GM23338 (cell line): ENCODE data around the gene TAS2R14.

Experiments
- CREB1 ChIP-seq: fragments of 250-450 bp; sonication (Bioruptor Pico); IDR thresholded peaks from 2 replicates; pipeline ENCODE4 v1.5.0; 2020; ENCODE audit warnings: low read depth, mild to moderate bottlenecking, moderate library complexity
- CTCF ChIP-seq, 2 experiments: fragments of 200-600 bp in 1 of 2; sonication (generic) in 1 of 2; conservative IDR thresholded peaks; 2 replicates each; pipeline versions ENCODE4 v1.5.1 to v1.6.1; 2016 to 2017; ENCODE audit warnings: antibody characterized with exemption in 2 of 2, low read depth in 2 of 2, mild to moderate bottlenecking in 2 of 2, moderate library complexity in 1 of 2
- NANOG ChIP-seq: IDR thresholded peaks from 2 replicates; pipeline ENCODE4 v1.6.1; 2016; ENCODE audit warnings: antibody characterized with exemption, borderline replicate concordance
- STAT1 ChIP-seq: IDR thresholded peaks from one replicate; pipeline ENCODE4 v1.6.1; 2016; ENCODE audit warnings: antibody characterized with exemption; ENCODE audit not compliant: unreplicated experiment

- no peak for TF ChIP-seq CREB1 (CRISPR knock-in tag)
- TF ChIP-seq CTCF (conservative IDR thresholded peaks at IDR 0.05; ENCODE audit: low read depth in 2 of 2), result no peak
- no peak for TF ChIP-seq NANOG
- no peak for TF ChIP-seq STAT1
Observed at GRCh38 chr12:10904686-10905085, 34.4 kb downstream of the TAS2R14 start.
